Peyer's patch (tissue), 4 donors: ENCODE measurements around the gene SKIDA1.

Source experiments
- POLR2A ChIP-seq, 2 donors: fragments of 450-650 bp; IDR thresholded peaks; one replicate each; pipeline ENCODE4 v1.5.1; 2017; ENCODE audit warnings: antibody characterized with exemption in 2 of 2, mild to moderate bottlenecking in 2 of 2, moderate library complexity in 2 of 2
- TF ChIP-seq, protein P1 (sequence below), 6 experiments: fragments of 450-650 bp in 4 of 6; fragments of 200-600 bp in 2 of 6; sonication (generic) in 1 of 6; IDR thresholded peaks; one replicate each; pipeline ENCODE4 v1.5.1; 2017 to 2019; ENCODE audit warnings: antibody characterized with exemption in 6 of 6, mild to moderate bottlenecking in 3 of 6, moderate library complexity in 1 of 6

DNA sequence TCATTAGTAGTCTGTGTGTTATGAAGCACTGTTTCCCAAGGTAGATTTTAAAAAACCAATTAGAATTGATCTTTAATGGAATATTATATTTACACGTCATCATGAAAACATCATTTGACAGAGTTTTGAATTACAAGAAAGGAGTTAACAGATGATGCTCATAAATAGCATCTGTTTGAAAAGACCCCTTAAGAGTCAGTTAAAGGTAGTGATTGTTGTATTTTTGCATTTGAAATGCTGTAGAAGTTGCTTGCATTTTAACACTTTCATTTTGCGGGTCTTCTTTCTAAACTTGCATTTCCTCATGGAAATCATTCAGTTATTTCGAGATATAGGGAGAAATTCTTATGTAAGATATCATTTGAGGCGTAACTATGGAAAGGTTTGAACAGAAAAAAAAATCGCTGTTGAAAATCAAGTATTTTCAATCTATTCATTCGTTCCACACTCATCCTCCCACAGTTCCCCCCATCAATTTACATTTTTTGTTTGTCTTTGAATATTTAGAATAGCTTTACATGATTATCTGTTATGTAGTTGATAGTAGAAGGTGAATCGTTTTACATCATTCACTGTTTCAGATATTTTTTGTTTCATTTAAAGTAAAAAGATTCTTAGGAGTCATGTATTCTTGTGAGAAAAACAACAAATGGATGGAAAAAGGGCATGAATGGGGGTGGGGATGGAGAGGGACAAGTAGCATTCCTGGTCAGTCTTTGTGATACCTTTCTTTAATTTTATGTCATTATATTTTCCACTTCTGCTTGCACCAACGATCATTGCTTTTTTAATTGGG, 3.0 kb upstream of the SKIDA1 start:
- TF ChIP-seq, protein P1, sequence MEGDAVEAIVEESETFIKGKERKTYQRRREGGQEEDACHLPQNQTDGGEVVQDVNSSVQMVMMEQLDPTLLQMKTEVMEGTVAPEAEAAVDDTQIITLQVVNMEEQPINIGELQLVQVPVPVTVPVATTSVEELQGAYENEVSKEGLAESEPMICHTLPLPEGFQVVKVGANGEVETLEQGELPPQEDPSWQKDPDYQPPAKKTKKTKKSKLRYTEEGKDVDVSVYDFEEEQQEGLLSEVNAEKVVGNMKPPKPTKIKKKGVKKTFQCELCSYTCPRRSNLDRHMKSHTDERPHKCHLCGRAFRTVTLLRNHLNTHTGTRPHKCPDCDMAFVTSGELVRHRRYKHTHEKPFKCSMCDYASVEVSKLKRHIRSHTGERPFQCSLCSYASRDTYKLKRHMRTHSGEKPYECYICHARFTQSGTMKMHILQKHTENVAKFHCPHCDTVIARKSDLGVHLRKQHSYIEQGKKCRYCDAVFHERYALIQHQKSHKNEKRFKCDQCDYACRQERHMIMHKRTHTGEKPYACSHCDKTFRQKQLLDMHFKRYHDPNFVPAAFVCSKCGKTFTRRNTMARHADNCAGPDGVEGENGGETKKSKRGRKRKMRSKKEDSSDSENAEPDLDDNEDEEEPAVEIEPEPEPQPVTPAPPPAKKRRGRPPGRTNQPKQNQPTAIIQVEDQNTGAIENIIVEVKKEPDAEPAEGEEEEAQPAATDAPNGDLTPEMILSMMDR (IDR thresholded peaks at IDR 0.05), result no peak
- no peak for TF ChIP-seq POLR2A (IDR thresholded peaks at IDR 0.05)
